GM23338 (cell line): Measurements from ENCODE around the gene ZBTB24. TPM values are rescaled to one million over a fixed set of nuclear protein-coding genes. Genes with fewer than 3 reads are reported as not detected.

Experiments
- ATAC-seq: fragments of 200-7000 bp; cut with Tn5 transposase; 3 replicates; pipeline ENCODE4 v1.9.1; 2020
- DNase-seq: peaks from one replicate; pipeline ENCODE4 v3.0.0-alpha.2; 2015; ENCODE audit warnings: low spot score
- H2AFZ ChIP-seq: fragments of 200-600 bp; sonication (generic); 2 replicates; pipeline ENCODE4 v1.8.0; 2016; ENCODE audit warnings: antibody characterized with exemption, mild to moderate bottlenecking, moderate library complexity
- H3F3A ChIP-seq: fragments of 200-600 bp; sonication (generic); replicated peaks from 2 replicates; pipeline ENCODE4 v1.8.0; 2017; ENCODE audit warnings: antibody characterized with exemption, mixed run types, low read depth
- H3K27ac ChIP-seq: fragments of 200-600 bp; sonication (generic); 2 replicates; pipeline ENCODE4 v1.6.1; 2016; ENCODE audit warnings: low read depth
- H3K27me3 ChIP-seq: fragments of 200-600 bp; sonication (generic); 2 replicates; pipeline ENCODE4 v1.8.0; 2016; ENCODE audit warnings: mild to moderate bottlenecking, mixed run types, moderate library complexity; ENCODE audit not compliant: insufficient read depth
- H3K36me3 ChIP-seq: fragments of 200-600 bp; sonication (generic); 2 replicates; pipeline ENCODE4 v1.8.0; 2016; ENCODE audit warnings: mild to moderate bottlenecking; ENCODE audit not compliant: insufficient read depth
- H3K4me1 ChIP-seq: fragments of 200-600 bp; sonication (generic); 2 replicates; pipeline ENCODE4 v1.8.0; 2016; ENCODE audit warnings: mild to moderate bottlenecking, moderate library complexity; ENCODE audit not compliant: insufficient read depth
- H3K4me2 ChIP-seq: fragments of 200-600 bp; sonication (generic); 2 replicates; pipeline ENCODE4 v1.7.1; 2017; ENCODE audit warnings: mixed run types
- H3K4me3 ChIP-seq: fragments of 200-600 bp; sonication (generic); 2 replicates; pipeline ENCODE4 v1.6.1; 2016; ENCODE audit warnings: mixed run types
- H3K79me2 ChIP-seq: fragments of 200-600 bp; sonication (generic); replicated peaks from 2 replicates; pipeline ENCODE4 v1.8.0; 2017; ENCODE audit warnings: mild to moderate bottlenecking; ENCODE audit not compliant: insufficient read depth
- H3K9me2 ChIP-seq: fragments of 200-600 bp; sonication (generic); 2 replicates; pipeline ENCODE4 v1.8.0; 2017; ENCODE audit not compliant: insufficient read depth
- H4K20me1 ChIP-seq: fragments of 200-600 bp; sonication (generic); replicated peaks from 2 replicates; pipeline ENCODE4 v1.8.0; 2017; ENCODE audit warnings: mild to moderate bottlenecking; ENCODE audit not compliant: insufficient read depth
- H3K27ac Mint-ChIP-seq: 2 replicates; pipeline ENCODE4 v1.8.0; 2020; ENCODE audit warnings: inconsistent platforms, mild to moderate bottlenecking, moderate library complexity, mixed read lengths
- H3K27me3 Mint-ChIP-seq: 3 replicates; pipeline ENCODE4 v1.8.0; 2022; ENCODE audit warnings: low read depth, mild to moderate bottlenecking, moderate library complexity, mixed read lengths, inconsistent platforms; ENCODE audit not compliant: insufficient read depth, poor library complexity
- H3K36me3 Mint-ChIP-seq: 3 replicates; pipeline ENCODE4 v1.8.0; 2021; ENCODE audit warnings: low read depth, mild to moderate bottlenecking, inconsistent platforms, moderate library complexity, mixed read lengths
- H3K4me1 Mint-ChIP-seq: 3 replicates; pipeline ENCODE4 v1.8.0; 2020; ENCODE audit warnings: mild to moderate bottlenecking, inconsistent platforms, mixed read lengths
- H3K4me3 Mint-ChIP-seq: 3 replicates; pipeline ENCODE4 v1.8.0; 2021; ENCODE audit warnings: moderate library complexity, mild to moderate bottlenecking, inconsistent platforms, mixed read lengths
- H3K9me3 Mint-ChIP-seq: 3 replicates; pipeline ENCODE4 v1.8.0; 2020; ENCODE audit warnings: moderate library complexity, mild to moderate bottlenecking, inconsistent platforms, mixed read lengths
- JUNB ChIP-seq: IDR thresholded peaks from one replicate; pipeline ENCODE4 v1.6.1; 2016; ENCODE audit warnings: antibody characterized with exemption; ENCODE audit not compliant: unreplicated experiment
- NANOG ChIP-seq: IDR thresholded peaks from 2 replicates; pipeline ENCODE4 v1.6.1; 2016; ENCODE audit warnings: antibody characterized with exemption, borderline replicate concordance
- POLR2AphosphoS5 ChIP-seq: IDR thresholded peaks from 2 replicates; pipeline ENCODE4 v1.6.1; 2016; ENCODE audit warnings: antibody characterized with exemption, low read depth
- STAT1 ChIP-seq: IDR thresholded peaks from one replicate; pipeline ENCODE4 v1.6.1; 2016; ENCODE audit warnings: antibody characterized with exemption; ENCODE audit not compliant: unreplicated experiment
- polyA plus RNA-seq: library from polyadenylated mRNA; unstranded; fragments of >200 nt; fragmentation: Nextera tagmentation; extraction: Ambion mirVana; gene quantifications from 2 replicates; pipeline ENCODE4 v1.2.1, GENCODE V29; 2016
- total RNA-seq: library from RNA; depleted of rRNA; stranded (reverse); fragments of >200 nt; shearing (Covaris generic); gene quantifications from 2 replicates; pipeline ENCODE4 v1.2.3, GENCODE V29; 2014
- TF ChIP-seq, protein P1 (sequence below), 2 experiments: fragments of 200-600 bp in 1 of 2; sonication (generic) in 1 of 2; conservative IDR thresholded peaks; 2 replicates each; pipeline versions ENCODE4 v1.5.1 to v1.6.1; 2016 to 2017; ENCODE audit warnings: antibody characterized with exemption in 2 of 2, low read depth in 2 of 2, mild to moderate bottlenecking in 2 of 2, moderate library complexity in 1 of 2
- TF ChIP-seq, protein P2 (sequence below): IDR thresholded peaks from one replicate; pipeline ENCODE4 v1.6.1; 2018; ENCODE audit warnings: antibody characterized with exemption; ENCODE audit not compliant: unreplicated experiment

Gene ZBTB24
- total and polyA plus RNA-seq, 2 experiments from 2014 or later, result 7.9 to 22.0 TPM

DNA sequence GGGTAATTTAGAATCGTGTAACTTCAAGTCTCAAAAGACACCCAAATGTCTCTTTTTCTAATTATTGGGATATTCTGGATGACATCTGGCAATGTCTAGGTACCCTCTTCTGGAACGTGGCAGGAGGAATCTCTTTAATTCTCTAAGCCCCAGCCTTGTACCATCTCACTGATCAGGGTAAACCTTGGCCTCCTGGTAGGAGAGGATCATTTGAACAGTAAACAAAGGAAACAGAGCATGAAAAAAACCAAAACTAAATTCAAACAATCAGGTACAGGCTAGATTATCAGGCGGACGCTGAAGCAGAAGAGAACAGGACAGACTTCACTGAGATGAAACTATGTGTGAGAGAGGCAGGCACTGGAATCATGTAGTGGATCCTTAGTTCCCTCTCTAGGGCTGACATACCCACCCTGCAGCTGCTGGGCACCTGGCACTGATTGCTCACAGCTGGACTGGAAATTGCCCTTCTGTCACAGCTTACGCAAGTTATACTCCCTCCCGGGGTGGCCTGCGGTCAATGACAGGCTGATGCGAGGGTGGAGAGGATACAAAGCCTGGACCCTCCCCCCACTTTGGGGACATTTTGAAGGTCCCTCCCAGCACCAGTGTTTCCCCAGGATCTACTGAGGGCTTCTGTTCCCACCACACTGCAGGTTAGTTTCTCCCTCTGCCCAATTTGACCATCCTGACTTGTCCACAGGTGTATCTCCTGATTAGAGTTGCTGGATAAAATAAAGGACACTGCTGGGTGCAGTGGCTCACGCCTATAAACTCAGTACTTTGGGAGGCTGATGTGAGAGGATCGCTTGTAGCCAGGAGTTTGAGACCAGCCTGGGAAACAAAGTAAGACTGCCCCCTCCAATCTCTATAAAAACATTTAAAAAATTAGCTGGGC is 20.6 kb upstream of the ZBTB24 start:
- H4K20me1 ChIP-seq, result no peaks in the 10 kb centered on the region
- peaks cover 6% of the 10 kb centered on the region; the same call in 1 of the 2 replicates for H3K9me2 ChIP-seq
- H3K36me3 ChIP-seq, result no peaks in the 10 kb centered on the region; the same call in 1 of the 2 replicates
- no peaks in the 10 kb centered on the region for H3K79me2 ChIP-seq
- Mint-ChIP-seq H3K36me3 (peaks cover 3% of the 10 kb centered on the region), H3K27me3 (peaks cover 6% of the 10 kb centered on the region), H3K4me1 (peaks cover 28% of the 10 kb centered on the region), H3K27ac (no peak overlapping the region), H3K4me3 (no peak overlapping the region), H3K9me3 (peaks cover 6% of the 10 kb centered on the region)
- H3K4me1 ChIP-seq, result no peaks in the 10 kb centered on the region; the same call in 1 of the 2 replicates
- no peak overlapping the region for H3K4me2 ChIP-seq
- TF ChIP-seq, protein P1, sequence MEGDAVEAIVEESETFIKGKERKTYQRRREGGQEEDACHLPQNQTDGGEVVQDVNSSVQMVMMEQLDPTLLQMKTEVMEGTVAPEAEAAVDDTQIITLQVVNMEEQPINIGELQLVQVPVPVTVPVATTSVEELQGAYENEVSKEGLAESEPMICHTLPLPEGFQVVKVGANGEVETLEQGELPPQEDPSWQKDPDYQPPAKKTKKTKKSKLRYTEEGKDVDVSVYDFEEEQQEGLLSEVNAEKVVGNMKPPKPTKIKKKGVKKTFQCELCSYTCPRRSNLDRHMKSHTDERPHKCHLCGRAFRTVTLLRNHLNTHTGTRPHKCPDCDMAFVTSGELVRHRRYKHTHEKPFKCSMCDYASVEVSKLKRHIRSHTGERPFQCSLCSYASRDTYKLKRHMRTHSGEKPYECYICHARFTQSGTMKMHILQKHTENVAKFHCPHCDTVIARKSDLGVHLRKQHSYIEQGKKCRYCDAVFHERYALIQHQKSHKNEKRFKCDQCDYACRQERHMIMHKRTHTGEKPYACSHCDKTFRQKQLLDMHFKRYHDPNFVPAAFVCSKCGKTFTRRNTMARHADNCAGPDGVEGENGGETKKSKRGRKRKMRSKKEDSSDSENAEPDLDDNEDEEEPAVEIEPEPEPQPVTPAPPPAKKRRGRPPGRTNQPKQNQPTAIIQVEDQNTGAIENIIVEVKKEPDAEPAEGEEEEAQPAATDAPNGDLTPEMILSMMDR (conservative IDR thresholded peaks at IDR 0.05; ENCODE audit: low read depth in 2 of 2), result no peak
- TF ChIP-seq STAT1, result no peak
- TF ChIP-seq NANOG, result no peak
- no peak for TF ChIP-seq POLR2AphosphoS5
- TF ChIP-seq, protein P2, sequence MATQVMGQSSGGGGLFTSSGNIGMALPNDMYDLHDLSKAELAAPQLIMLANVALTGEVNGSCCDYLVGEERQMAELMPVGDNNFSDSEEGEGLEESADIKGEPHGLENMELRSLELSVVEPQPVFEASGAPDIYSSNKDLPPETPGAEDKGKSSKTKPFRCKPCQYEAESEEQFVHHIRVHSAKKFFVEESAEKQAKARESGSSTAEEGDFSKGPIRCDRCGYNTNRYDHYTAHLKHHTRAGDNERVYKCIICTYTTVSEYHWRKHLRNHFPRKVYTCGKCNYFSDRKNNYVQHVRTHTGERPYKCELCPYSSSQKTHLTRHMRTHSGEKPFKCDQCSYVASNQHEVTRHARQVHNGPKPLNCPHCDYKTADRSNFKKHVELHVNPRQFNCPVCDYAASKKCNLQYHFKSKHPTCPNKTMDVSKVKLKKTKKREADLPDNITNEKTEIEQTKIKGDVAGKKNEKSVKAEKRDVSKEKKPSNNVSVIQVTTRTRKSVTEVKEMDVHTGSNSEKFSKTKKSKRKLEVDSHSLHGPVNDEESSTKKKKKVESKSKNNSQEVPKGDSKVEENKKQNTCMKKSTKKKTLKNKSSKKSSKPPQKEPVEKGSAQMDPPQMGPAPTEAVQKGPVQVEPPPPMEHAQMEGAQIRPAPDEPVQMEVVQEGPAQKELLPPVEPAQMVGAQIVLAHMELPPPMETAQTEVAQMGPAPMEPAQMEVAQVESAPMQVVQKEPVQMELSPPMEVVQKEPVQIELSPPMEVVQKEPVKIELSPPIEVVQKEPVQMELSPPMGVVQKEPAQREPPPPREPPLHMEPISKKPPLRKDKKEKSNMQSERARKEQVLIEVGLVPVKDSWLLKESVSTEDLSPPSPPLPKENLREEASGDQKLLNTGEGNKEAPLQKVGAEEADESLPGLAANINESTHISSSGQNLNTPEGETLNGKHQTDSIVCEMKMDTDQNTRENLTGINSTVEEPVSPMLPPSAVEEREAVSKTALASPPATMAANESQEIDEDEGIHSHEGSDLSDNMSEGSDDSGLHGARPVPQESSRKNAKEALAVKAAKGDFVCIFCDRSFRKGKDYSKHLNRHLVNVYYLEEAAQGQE, result no peak
- TF ChIP-seq JUNB, result no peak
- peak overlapping the region; percentile 81; the same call in 1 of the 2 replicates for H2AFZ ChIP-seq
- no peak overlapping the region for H3K4me3 ChIP-seq
- no peaks in the 10 kb centered on the region for H3K27me3 ChIP-seq
- no peak for ATAC-seq
- no peak for DNase-seq
- no peak overlapping the region for H3K27ac ChIP-seq
- H3F3A ChIP-seq, result no peaks in the 10 kb centered on the region

DNA sequence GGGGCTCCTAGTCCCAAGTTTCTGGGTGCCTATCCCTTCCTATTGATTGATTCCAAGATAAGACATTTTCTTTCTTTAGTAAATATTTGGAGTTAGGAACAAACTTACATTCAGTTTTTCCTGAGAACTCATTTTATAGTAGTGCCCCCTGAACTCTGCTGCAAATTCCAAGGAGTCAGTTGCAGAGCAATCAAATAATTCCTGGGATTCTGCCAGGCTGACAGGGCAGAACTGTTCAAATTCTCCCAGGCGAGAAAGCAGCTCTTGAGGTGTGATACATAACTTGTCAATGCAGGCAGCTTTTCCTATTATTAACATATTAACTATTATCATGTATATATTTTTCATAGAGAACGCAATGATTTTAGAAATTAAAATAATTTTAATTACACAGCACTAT is 15.9 kb upstream of the ZBTB24 start:
- H3K27me3 ChIP-seq, result no peaks in the 10 kb centered on the region
- no peaks in the 10 kb centered on the region for H4K20me1 ChIP-seq
- Mint-ChIP-seq H3K27ac (no peak overlapping the region), H3K36me3 (no peaks in the 10 kb centered on the region), H3K9me3 (no peaks in the 10 kb centered on the region), H3K4me3 (no peak overlapping the region), H3K27me3 (peaks cover 5% of the 10 kb centered on the region), H3K4me1 (peaks cover 41% of the 10 kb centered on the region)
- no peaks in the 10 kb centered on the region for H3F3A ChIP-seq
- peaks cover 16% of the 10 kb centered on the region for H3K4me1 ChIP-seq
- no peak for DNase-seq
- H3K79me2 ChIP-seq, result no peaks in the 10 kb centered on the region
- H2AFZ ChIP-seq, result peak overlapping the region; percentile 56; the same call in 1 of the 2 replicates
- no peaks in the 10 kb centered on the region for H3K36me3 ChIP-seq
- H3K4me2 ChIP-seq, result no peak overlapping the region
- H3K27ac ChIP-seq, result no peak overlapping the region
- peaks cover 9% of the 10 kb centered on the region; the same call in 1 of the 2 replicates for H3K9me2 ChIP-seq
- ATAC-seq, result no peak
- no peak overlapping the region for H3K4me3 ChIP-seq
- TF ChIP-seq, protein P1 (conservative IDR thresholded peaks at IDR 0.05; ENCODE audit: low read depth in 2 of 2), result no peak
